Measurements from ENCODE around the gene ZBTB12. TPM values are rescaled to one million over a fixed set of nuclear protein-coding genes. Genes with fewer than 3 reads are reported as not detected.
A peak's percentile ranks its signal among the peaks of the same experiment; 100 is the strongest.
"Not testable (repeated sequence)": the region's sequence is repeated elsewhere in the genome, so short reads cannot be mapped to it uniquely, and the experiment has no call there.

The ZBTB12 gene
- polyA plus RNA-seq, 3 donors: 23.5 to 27.3 (median 25.5) TPM

DNA sequence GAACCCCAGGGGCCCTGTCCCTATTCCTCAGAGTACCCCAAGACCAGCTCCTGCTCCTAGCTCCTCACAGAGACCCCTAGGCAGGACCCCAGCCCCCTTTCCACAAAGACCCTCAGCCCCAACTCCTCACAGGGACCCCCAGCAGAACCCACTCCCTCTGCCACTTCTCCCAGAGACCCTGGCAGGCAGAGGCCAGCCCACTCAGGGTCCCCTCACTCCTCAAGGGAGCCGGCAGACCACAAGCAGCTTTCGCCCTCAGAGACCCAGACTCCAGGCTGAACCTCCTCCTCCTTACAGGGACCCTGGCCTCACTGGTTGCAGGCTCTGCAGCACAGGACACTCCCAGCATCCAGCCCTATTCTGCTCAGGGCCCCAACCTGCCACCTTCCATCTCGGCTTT, 23.7 kb downstream of the ZBTB12 start:
- no peak for DNase-seq (ENCODE audit: low read depth in 3 of 3, low spot score in 2 of 3)

DNA sequence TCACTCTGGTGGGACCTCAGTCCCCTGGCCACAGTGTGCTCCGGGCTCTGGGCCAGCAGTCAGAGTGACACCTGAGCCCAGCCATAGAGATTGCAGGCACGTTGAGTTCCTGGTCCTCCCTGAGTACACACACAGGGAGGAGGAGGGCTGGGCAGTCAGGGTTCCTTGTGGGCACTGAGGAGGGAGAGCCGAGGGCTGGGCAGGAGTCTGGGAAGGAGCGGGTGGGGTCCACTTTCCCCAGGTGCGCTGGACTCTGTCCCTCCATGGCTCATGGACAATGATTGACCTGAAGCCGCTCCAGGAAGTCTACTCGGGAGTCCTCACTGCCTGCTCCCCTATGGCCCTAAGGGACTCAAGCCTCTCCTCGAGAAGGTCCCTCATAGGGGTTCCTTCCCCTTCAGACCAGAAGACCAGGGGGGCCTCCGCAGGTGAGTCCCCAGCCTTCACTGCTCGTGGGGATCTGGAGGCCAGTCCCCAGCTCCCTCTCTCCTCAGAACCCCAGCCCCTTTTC, 24.2 kb downstream of the ZBTB12 start:
- no peak for DNase-seq (ENCODE audit: low read depth in 3 of 3, low spot score in 2 of 3)

DNA sequence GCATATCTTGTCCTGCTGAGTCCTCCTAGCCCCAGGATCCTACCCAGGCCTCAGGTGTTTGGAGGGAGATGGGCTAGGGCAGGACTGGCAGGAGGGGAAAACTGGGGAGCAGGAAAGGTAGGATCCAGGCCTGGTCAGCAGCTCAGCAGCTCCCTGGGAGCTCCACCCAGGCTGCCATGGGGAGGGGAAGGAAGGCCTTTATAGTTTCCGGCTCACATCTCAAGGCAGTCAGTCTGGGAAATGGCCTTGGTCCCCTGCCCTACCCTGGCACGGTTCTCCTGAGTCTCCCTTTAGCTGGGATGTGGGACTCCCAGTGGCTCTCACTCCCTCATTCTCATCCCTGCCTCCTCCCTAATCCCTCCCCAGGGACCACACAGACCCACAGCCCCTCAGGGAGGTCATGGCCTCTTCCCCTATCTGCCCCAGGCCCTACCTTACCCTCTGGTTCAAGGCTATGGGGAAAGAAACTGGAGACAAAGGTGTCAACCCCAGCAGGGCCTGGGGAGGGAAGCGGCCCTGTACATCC, 24.7 kb downstream of the ZBTB12 start:
- no peak for DNase-seq (ENCODE audit: low read depth in 3 of 3, low spot score in 2 of 3)

DNA sequence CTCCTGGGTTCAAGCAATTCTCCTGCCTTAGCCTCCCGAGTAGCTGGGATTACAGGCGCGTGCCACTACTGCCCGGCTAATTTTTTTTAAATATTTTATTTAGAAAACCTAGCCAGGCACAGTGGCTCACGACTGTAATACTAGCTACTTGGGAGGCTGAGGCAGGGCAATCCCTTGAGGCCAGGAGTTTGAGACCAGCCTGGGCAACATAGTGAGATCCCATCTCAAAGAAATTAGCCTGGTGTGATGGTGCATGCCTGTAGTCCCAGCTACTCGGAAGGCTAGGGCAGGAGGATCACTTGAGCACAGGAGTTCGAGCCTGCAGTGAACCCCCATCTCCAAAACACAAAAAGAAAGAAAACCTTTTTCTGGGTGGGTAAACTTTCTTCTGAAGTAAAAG, 25.5 kb downstream of the ZBTB12 start:
- DNase-seq (ENCODE audit: low read depth in 3 of 3, low spot score in 2 of 3): no peak

DNA sequence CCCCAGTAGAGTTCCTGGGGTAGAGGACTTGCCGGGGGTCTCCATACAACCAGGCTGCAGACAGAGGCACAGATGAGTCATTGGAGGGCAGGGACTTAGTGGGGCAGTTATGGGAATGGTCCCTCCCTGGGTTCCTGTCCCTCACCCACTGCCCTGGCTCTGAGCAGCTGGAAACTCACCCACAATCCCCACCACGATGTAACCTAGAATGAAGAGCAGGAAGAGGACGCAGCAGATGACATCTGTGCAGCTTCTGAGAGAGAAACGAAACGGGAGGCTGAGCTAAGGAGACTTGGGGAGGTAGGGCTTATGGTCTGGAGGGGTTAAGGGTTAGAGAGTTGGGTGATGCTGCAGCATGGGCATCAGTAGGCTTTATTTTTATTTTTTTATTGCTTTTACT, 26.0 kb downstream of the ZBTB12 start:
- no peak for DNase-seq (ENCODE audit: low read depth in 3 of 3, low spot score in 2 of 3)

DNA sequence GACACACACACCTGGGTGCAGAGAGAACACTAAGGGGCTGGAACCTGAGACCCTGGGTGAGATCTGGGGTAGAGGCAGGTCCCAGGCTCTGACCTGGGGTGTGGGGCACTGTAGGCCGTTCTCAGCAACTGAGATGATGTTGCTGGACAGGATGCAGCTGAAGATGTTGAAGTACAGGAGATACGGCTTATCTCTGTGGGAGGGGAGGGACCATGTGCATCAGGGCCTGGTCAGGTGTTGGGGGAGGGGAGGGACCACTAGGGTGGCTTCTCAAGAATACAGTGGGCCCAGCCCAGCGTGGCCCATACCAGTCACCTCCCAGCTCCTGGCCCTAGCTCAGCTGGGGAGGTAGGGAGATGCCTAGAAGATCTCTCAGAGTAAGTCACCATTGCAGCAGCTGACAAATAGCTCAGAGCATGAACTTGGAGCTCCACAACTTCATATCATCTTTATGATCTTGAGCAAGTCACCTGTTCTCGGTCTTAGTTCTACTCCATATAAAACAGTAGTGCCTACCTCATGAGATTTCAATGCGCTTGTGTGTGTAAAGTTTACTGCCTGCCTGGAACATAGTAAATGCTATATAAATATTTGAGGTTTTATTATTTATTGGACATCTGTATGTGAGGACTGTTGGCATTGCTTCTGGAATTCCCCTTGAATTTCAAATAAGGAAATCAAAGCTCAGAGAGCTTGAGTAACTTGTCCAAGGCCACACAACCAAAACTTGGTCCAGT, 26.9 kb downstream of the ZBTB12 start:
- no peak for DNase-seq (ENCODE audit: low read depth in 3 of 3, low spot score in 2 of 3)

DNA sequence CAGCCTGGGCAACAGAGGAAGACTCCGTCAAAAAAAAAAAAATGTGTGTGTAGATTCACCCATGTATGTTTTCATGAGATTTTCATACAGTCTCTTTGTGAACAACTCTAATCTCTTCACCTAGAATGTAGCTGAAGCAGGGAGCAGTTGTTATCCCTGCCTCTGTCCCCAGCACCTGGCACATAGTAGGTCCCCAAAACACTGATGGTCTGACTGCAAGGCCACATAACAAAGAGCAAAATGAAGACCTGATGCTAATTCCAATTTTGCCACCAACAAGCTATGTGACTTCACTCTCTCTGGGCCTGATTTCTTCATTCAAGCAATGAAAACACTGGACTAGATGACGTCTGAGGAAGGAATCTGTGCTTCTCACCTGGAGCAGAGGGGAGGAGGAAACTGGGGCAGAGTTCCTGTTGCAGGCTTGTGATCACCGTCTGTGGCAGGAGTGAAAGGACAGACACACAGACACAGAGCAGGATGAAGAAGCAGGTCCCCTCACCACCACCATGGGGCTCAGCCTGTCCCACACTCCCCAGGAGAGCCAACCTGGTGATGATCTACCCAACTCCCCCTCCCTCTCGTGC, 27.7 kb downstream of the ZBTB12 start:
- DNase-seq (ENCODE audit: low read depth in 3 of 3, low spot score in 2 of 3): no peak

DNA sequence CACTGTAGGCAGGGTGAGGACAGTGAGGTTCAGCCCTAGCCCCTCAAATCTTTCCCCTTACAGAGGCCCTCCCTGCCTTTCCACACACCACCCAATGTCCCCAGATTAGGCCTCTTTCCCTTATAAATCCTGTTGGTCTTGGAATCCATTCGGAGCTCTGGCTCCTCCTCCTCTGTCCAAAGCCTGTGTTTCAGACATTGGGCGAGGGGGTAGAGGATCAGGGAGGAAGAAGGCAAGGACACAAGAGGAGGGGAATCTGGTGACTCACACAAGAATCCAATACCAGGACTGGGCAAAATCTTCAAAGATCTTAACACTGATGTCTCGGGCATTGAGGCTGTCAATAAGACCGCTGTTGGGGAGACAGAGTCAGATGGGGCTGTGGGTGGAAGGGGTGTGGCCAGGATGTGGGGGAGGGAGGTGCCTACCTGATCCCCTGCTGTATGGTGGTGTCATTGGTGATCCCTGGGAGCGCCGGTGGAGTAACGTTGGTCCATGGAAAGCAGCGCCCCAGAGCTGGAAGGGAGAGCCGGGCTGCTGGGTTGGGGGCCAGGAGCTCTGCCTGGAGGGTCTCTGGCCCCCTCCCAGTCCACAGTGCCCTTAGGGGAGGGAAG, 30.7 kb downstream of the ZBTB12 start:
- no peak for DNase-seq (ENCODE audit: low read depth in 3 of 3, low spot score in 2 of 3)

DNA sequence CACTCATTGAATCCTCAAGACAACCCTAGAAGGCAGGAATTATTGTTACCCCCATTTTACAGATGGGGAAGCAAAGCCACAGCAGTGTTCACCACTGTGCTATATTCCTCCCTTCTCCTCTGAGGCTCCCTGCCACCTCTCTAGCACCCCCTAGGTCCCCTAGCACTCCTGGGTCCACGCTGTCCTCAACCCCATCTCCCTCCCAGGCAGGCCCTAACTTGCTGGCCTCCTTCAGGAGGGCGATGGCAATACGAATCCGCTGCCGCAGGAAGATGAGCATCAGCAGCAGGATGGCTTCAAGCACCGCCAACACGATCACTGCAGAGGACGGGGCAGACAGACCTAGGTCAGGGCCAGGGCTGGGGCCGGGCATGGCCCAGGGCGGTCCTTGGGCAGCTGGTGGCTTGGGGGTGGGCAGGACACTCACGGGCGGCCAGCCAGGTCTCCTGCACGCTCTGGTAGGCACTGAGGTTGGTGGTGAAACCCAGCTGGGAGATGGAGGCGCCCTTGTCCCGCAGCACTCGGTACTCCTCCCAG, 31.4 kb downstream of the ZBTB12 start:
- DNase-seq (ENCODE audit: low read depth in 3 of 3, low spot score in 2 of 3): no peak

DNA sequence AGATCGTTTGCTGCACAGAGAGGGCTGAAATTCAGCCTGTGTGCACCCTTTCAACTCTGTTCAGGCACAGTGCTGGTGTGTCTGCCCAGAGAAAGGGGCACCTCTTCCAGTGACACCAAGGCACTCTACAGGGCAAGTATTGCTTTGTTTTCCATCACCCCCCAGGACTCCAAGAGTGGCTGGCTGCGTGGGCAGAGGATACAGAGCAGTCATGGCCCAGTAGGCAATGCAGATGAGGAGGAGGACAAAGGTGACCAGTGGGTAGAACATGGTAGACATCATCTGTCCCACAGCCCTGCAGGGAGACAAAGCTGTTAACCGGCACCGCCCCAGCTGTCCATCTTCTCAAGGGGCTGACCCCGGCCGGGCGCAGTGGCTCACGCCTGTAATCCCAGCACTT, 32.5 kb downstream of the ZBTB12 start:
- no peak for DNase-seq (ENCODE audit: low read depth in 3 of 3, low spot score in 2 of 3)

DNA sequence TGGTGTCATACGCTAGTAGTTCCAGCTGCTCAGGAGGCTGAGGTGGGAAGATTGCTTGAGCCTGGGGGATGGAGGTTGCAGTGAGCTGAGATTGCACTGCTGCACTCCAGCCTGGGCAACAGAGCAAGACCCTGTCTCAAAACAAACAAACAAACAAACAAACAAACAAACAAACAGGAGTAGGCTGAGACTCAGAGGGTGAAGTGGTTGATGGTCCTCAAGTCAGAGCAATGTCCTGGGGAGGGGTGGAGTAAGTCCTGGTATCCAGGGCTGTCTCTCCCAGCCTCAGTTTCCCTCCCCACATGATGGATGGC, 33.3 kb downstream of the ZBTB12 start:
- not testable (repeated sequence) for DNase-seq (ENCODE audit: low read depth in 3 of 3, low spot score in 2 of 3)

DNA sequence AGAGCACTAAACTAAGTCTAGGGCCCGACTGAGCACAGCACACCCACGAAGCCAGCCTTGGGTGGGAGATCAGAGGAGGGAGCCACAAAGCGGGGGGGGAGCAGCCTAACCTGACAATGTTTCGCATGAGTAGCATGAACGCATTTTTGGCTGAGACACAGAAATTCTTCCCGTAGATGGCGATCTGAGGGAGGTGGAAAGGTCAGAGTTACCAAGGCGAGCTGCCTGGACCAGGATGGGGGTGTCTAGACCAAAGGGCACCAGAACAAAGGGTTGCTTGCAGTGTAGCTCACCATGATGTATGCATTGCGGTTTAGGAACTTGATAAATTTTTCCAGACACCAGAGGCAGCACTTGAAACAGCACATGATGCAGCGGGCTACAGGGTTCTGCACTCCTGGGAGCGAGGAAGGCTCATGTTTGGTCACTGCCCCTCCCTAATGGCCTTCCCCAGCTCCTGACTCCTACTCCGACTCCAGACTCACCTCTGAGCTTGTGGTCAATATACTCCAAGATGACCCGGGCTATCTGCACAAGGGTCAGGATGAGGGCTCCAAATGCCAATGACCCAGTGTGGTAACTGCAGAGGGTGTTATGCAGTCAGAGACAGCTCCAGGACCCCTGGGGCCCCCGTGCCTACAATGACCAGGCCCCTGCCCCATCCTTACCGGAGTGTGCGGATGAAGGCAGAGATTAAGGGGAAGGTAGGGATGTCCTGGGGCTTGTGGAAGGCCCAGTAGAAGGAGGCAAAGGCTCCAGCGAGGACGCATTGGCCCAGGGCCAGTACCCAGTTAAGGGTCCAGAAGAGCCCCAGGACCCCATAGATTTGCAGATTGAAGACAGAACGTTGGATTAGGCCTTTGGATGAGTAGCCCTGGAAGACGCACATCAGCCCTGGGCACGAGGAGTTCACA, 36.4 kb downstream of the ZBTB12 start:
- DNase-seq (ENCODE audit: low read depth in 3 of 3, low spot score in 2 of 3): no peak

DNA sequence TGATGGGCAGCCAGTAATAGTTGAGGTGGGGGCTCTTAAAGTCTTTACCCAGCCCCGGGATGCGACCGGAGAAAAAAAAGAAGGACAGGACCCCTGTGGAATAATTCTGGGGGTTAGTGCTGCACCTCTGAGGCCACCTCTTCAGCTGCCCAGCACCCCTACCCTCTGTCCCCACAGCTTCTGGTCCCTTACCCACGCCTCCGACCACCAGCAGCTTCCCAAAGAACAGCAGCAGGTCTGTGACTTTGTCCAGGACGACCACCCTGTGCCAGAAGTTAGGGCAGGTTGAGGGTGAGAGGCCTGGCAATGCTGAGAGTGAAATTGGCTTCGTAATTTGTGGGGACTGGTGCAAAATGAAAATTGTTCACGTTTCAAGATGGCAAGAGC, 37.1 kb downstream of the ZBTB12 start:
- no peak for DNase-seq (ENCODE audit: low read depth in 3 of 3, low spot score in 2 of 3)

DNA sequence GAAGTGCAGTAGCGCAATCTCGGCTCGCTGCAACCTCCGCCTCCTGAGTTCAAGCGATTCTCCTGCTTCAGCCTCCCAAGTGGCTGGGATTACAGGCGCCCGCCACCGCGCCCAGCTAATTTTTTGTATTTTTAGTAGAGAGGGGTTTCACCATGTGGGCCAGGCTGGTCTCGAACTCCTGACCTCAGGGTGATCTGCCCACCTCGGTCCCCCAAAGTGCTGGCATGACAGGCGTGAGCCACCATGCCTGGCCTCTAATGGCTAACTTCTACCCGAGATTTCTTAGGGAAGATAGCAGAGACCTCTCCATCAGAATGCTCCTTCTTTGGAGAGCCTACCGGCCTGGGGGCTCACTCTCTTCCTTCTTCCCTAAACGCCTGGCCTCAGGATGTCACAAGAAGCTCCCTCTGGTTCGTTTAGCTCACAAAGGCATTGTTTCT, 37.7 kb downstream of the ZBTB12 start:
- not testable (repeated sequence) for DNase-seq (ENCODE audit: low read depth in 3 of 3, low spot score in 2 of 3)

DNA sequence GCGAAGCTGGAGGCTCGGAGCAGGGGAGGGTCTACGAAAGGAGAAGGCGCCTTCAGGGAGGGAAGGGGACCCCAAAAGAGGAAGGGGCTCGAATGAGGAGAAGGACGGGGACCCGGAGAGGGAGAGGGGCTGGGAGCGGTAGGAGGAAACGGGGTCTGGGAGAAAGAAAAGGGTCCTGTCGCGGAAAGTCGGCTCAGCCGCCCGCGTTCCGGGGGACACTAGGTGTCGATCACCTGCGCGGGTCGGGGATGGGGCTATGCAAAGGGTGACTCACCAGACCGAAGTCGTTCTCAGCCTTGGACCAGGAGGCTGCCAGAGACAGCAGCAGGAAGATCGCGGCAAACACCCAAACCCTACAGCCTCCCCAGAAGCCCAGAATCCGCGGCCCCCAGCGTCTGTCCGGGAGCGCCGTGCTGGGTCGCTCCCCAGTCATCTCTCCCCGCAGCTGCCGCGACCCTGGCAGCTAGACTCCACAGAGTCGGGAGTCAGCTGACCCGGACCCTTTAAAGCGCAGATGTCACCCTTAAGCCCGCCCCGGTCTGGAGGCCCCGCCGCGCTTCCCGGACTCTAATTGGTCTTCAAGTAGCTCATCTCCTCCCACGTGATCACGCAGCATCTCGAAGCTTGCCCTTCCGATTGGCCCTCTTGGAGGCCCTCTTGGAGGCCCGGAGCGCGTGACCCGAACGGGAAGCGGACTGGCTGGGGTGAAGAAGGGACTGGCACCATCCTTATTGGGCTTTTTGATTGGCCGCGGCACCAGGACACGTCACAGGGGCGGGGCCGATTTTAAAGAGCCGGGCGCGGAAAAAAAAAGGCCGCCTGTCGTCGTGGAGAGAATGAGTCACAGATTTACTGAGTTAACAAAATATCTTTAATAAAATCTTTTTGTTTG, 39.3 kb downstream of the ZBTB12 start, which contains the start of gene NEU1:
NEU1 (minus strand) TSS at position 478 of the 892 bp plus-strand sequence; CDS start at position 433, 45 bp downstream.
- peak; percentile 97 to 99 (median 98) for DNase-seq (ENCODE audit: low read depth in 3 of 3, low spot score in 2 of 3)

DNA sequence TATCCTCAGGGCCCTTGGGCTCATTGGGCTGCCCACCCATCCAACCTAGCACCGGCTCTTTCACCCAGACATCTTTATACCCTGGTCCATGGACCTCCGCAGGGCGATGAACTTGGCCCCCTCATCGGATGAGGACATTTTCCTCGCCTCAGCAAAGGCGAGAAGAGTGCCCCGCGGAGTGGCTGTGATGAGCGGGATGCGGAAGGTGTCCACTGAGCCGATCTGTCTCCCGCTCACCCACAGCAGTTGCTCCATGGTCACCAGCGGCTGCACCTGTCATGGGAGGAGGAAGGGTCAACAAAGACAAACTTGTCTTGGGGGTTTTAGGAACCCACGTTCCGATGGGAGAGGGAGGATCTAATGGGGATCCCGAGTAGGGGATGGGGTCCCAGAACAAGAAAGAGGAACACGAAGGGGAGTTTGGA, 40.0 kb downstream of the ZBTB12 start:
- no peak for DNase-seq (ENCODE audit: low read depth in 3 of 3, low spot score in 2 of 3)

DNA sequence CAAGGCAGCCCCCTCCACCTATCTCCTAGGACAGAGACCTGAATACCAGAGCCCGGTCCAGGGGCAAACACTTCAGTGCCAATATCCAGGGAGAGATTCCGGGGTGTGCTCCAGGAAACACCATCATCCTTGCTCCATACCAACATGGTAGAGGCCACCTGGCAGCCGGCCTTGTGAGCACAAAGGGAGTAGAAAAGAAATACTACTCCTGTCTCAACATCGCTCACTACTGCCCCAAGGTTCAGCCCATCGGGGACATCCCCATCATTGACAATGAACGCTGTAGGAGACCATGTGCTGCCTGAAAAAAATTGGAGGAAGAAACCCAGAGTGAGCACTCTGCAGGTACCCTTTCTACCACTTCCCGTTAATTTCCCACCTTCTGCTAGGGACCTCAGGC, 40.7 kb downstream of the ZBTB12 start:
- DNase-seq (ENCODE audit: low read depth in 3 of 3, low spot score in 2 of 3): no peak

DNA sequence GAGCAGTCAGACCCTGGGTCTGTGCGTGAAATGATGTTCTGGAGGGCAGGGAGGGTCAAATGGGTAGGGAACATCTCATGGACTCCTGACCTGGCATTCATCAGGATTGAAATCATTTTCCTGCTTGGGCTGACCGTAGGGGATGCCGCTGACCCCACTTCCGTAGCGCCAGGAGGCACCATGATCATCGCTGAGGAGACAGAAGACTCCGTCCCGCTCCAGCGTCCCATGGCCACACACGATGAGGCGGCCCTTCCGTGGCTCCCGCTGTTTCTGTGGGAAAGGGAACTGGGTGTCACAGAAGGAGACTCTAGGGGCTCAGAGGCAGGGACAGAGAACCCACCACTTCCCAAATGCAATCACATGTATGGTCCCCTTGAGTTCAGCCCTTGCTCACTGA, 41.5 kb downstream of the ZBTB12 start:
- DNase-seq (ENCODE audit: low read depth in 3 of 3, low spot score in 2 of 3): no peak

DNA sequence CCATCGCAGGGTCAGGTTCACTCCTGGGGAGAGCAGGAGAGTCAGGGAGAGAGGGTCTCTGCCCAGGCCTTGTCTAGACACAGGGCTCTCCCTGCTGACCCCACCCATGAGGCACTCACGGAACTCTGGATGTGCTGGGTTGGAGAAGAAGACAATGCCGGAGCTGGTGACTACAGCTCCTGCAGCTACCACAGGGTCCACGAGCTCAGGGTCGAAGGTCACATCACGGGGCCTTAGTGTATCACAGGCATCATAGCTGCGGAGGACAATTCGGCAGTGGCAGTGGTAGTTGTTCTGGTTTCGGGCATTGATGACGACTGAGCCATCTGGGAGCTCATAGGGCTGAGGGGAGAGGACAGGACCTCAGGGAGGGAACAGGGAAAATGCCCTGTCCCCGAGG, 42.0 kb downstream of the ZBTB12 start:
- no peak for DNase-seq (ENCODE audit: low read depth in 3 of 3, low spot score in 2 of 3)

All from right renal cortex interstitium (tissue), 3 donors.